Right lung (tissue), 5 donors: Measurements from ENCODE around the gene KCTD15. TPM values are rescaled to one million over a fixed set of nuclear protein-coding genes. Genes with fewer than 3 reads are reported as not detected.
A peak's percentile ranks its signal among the peaks of the same experiment; 100 is the strongest.

Experiments used
- DNase-seq, 2 donors: peaks; one replicate each; pipeline ENCODE4 v3.0.0-alpha.2; 2013
- polyA plus RNA-seq, 5 donors: library from polyadenylated mRNA; unstranded; fragments of 120-200 nt; gene quantifications; one replicate each; pipeline versions ENCODE4 v1.2.1 to v1.2.3, GENCODE V29; 2013; ENCODE audit warnings: inconsistent platforms in 1 of 5, low replicate concordance in 1 of 5; ENCODE audit not compliant: insufficient read length in 5 of 5, insufficient read depth in 1 of 5

The KCTD15 gene
- polyA plus RNA-seq, 5 donors = 53.1 to 83.9 (median 67.3) TPM

DNA sequence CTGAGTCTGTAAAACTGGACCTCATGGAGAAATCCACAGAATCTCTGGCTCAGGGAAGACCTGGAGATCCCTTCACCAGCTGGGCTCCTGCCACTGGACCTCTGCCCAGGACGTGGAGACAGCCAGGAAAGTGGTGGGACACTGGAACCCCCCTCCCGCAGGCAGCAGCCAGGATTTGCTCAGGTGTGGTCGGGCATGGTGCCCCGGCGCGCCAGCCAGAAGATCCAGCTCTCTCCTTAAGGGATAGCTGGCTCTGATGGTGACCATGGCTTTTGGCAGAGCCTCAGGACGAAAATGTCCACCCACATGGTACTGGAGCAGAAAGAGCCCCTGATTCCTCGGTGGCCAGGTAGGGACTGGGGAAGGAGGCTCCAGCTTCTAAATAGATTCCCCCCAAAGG, 26.6 kb upstream of the KCTD15 start:
- DNase-seq = no peak

DNA sequence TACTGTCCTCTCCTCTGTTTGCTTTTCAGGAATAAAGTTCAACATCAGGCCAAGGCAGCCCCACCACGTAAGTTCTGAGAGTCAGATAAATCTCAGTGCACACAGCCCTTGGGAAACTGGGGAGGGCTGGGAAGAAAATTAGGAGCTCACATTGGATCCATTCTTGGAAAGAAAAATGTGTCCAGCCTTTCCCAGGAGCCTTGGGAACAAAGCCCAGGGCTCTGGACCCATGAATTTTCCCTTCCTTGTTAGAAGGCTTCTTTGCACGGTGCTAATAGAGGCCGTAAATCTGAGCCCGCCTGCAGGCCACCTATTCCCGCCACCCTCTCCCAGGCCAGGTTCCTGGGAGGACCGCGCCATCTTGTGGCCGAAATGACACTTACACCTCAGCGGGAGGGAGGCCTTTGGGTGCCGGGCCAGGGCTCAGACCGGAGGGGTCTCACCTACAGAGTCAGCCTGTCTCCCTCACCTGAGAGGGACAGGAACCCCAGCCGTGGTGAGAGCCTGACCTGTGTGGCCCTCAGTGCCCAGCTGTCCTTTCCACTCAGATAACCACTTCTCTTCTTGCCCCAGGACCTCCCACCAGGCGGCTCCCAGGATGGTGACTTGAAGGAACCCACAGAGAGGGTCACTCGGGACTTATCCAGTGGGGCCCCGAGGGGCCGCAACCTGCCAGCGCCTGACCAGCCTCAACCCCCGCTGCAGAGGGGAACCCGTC, 25.1 kb upstream of the KCTD15 start:
- DNase-seq = peak in 1 of 2 donors; percentile 36

DNA sequence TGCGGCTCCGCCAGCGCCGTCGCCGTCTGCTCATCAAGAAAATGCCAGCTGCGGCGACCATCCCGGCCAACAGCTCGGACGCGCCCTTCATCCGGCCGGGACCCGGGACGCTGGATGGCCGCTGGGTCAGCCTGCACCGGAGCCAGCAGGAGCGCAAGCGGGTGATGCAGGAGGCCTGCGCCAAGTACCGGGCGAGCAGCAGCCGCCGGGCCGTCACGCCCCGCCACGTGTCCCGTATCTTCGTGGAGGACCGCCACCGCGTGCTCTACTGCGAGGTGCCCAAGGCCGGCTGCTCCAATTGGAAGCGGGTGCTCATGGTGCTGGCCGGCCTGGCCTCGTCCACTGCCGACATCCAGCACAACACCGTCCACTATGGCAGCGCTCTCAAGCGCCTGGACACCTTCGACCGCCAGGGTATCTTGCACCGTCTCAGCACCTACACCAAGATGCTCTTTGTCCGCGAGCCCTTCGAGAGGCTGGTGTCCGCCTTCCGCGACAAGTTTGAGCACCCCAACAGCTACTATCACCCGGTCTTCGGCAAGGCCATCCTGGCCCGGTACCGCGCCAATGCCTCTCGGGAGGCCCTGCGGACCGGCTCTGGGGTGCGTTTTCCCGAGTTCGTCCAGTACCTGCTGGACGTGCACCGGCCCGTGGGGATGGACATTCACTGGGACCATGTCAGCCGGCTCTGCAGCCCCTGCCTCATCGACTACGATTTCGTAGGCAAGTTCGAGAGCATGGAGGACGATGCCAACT, 24.4 kb upstream of the KCTD15 start:
- no peak for DNase-seq

DNA sequence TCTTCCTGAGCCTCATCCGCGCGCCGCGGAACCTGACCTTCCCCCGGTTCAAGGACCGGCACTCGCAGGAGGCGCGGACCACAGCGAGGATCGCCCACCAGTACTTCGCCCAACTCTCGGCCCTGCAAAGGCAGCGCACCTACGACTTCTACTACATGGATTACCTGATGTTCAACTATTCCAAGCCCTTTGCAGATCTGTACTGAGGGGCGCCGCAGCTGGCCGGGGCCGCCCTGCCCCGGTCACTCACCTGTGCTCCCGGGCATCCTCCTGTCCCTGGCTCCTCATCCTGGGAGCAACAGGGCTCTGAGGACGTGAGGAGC, 23.9 kb upstream of the KCTD15 start:
- DNase-seq = no peak

DNA sequence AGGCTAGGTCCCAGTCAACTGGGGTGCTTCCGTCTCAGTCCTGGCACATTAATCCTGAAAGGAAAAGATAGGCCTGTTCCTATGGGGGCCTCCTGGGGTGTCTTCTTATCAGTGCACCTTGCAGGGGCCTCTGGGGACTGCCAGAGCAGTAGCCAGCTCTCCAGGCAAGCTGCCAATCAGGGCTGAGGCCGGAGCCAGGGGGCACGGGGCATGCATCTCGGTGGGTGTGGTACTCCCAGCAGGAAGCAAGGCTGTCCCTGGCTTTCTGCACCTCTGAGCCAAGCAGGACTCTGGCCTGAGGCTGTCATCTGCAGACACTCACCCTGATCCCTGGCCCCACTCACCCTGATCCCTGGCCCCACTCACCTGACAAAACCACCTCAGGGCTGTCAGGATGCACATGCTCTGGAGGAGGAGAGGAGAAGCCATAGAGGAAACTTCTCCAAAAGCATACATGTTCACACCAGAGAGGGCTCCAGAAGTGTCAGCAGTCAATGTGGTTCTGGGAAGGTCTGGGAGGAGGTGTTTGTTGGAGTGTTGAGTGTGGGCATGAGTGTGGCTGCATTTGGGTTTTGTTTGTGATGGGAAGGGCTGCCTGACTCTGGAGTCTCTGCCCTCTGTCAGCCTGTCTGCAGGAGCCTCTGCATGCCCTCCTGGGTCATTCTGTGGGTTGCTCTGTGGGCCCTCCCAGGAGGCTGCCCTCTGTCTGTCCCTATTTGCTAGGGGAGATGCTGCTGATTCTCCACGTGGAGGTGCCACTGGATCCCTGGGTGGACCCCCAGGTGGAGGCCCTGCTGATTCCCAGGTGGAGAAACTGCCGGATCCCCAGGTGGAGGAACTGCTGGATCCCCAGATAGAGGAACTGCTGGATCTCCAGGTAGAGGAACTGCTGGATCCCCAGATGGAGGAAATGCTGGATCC, 22.7 kb upstream of the KCTD15 start:
- DNase-seq = no peak

DNA sequence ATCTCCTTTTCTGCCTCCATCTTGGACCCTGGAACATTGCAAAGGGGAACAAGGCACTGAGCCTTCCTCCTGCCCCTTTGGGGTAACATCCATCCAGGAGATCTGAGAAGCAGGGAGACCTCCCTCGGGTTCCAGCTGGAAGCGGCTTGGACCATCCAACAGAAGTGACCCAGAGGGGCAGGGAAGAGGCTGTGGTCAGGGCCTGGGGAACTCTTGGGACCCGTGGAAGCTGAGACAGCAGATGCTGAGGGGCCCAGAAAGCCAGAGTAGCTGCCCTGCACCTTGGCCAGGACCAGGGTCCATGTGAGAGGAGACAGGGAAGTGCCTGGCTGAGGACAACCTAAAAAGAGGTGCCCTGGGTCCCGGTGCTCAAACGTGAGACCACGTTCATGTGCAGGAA, 21.9 kb upstream of the KCTD15 start:
- DNase-seq = no peak

DNA sequence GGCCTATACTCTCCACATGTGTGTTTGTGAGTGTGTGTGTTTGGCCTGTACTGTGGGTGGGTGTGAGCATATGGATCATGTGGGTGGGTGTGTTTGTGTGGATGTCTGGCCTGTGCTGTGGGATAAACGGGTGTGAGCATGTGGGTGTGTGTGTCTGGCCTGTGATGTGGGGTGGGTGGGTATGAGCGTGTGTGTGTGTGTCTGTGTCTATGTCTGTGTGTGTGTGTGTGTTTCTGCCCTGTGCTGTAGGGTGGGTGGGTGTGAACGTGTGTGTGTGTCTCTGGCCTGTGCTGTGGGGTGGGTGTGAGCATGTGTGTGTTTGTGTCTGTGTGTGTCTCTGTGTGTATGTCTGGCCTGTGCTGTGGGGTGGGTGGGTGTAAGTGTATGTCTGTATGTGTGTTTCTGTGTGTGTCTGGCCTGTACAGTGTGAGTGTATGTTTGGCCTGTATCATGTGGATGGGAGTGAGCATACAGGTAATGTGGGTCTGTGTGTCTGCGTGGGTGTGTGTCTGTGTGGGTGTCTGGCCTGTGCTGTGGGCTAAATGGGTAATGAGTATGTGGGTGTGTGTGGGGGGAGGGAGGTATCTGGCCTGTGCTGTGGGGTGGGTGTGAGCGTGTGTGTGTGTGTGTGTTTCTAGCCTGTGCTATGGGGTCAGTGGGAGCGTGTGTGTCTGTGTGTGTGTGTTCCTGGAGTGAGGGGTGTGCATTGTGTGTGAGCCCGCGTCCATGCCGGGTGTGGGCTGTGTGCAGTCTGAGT, 20.8 kb upstream of the KCTD15 start:
- no peak for DNase-seq

DNA sequence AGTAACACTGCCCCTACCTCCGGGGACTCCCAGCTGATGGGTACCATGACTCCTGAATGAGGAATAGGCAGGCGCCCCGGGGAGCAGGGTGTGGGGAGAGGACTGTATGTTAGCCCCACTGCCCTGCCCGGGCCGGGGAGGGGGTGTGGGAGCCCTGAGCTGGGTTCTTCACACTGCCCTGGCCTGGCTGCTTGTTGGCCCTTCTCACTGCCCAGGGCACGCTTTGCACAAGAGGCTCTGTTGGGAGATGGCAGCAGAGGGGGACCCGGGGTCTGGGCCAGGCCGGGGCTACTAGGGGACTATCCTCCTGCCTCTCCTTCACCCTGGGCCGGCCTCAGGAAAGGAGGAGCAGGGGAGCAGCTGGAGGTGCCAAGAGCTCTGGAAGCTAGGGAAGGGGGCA, 19.3 kb upstream of the KCTD15 start:
- no peak for DNase-seq

DNA sequence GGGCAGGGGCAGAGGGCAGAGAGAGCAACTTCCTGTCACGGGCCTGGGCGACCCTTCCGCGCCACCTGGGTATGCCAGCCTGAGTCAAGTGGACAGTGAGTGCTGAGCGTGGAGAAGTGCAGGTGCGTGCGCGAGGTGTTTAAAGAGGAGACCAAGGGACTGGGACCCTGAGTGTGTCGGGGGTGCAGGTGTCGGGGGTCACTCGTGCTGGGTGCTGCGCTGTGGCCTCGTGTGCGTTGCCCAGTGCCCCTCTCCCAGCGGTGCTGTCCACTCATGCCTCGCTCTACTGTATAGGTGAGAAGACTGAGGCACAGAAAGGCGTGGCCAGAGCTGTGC, 18.9 kb upstream of the KCTD15 start:
- no peak for DNase-seq

DNA sequence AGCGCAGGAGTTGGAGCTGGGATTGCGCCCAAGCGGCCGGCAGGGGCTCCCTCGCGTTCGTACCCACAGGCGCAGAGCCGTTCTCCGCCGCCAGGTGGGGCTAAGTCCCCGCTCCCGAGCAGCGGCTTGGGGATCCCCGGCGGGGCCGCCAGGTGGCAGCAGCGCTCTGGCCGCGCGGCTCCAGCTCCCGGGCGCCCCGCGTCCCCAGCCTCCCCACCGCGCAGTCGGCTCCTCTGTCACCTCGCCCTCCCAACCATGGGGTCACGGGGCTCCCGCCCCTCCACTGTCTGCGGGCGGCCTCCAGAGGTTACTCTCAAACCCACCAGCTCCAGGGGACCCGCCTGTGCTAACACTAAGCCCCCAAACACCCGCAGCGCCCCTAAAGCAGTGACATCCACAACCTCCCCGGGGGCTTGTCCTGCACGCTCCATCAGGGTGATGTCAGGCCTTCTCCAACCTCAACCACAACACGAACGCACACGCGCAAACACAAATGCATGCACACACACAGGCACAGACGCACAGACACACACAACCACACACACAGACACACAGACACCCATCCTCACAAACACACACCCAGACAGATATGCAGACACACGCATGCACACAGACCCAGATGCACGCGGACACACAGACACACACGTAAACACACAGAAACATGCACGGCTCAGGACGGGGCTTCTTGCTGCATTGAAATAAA, 18.4 kb upstream of the KCTD15 start:
- DNase-seq = peak; percentile 74 to 81

DNA sequence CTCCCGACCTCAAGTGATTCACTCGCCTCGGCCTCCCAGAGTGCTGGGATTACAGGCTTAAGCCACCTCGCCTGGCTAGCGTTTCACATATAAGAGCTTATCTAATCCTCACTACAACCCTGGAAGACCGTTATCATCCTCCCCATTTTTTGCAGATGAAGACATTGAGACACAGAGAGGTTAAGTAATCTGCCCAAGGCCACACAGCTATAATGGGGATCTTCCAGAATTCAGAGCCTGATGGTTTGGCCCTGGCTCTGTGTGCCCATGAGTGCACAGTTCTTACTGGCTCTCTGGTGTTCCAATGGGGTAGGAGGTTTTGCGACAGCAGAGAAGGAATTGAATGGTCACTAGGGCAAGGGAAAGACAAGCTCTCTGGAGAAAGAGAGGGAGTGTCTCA, 16.8 kb upstream of the KCTD15 start:
- no peak for DNase-seq

DNA sequence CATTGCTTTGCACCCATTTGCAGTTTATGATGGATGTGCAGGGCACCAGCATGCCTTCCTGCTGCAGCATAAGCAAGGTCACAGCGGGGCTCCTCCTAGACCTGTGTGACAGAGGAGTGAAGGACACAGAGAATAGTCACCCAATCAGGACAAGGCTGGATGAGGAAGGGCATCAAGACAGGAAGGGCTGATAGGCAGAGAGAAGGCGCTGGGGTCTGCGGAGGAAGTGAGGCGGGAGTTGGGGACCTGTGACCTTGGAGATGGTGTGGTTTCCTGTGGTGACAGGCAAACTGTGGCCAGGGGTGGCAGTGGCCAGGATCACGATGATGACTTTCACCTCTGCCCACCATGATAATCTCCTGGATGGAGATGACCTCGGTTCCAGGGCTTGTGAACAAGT, 16.4 kb upstream of the KCTD15 start:
- DNase-seq = no peak

DNA sequence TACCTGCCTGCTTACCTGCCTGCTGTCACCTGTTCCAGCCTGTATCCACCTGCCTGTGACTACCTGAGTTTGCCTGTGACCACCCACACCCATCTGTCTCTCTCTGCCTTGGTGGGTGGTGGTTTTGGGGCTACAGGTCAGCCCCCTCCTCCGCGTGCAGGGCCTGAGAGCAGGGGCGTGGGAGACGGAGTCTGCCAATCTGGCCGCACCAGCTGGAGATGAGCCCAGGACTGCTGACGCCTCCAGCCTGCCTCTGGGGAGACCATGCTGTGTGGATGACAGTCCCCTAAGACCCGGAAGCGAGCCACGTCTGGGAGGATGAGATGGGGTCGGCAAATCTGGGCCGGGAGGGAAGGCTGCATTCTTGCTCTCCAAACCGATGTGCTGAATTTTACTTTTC, 15.9 kb upstream of the KCTD15 start:
- no peak for DNase-seq

DNA sequence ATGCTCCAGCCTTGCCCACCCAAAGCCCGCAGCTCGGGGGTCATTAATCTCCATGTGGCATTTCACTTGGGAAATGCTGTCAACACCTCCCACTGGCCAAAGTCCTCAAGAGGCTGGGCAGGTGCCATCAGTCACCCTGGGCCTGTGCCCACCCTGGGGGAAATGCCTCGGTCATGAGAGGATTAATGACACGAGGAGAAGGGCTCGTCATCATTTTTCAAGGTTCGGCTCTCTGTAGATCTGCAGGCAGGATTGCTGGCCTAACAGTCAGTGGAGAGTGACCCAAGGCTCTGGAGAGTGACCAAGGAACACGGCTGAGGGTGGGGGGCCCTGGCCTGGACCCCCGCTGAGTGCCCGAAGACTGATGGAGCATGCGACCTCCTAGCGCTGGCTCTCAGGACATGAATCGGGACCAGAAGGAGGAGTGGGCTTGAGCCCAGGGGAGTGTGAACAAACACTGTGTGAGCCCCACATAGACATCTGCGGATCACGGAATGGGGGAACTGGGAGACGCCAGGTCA, 15.2 kb upstream of the KCTD15 start:
- no peak for DNase-seq

DNA sequence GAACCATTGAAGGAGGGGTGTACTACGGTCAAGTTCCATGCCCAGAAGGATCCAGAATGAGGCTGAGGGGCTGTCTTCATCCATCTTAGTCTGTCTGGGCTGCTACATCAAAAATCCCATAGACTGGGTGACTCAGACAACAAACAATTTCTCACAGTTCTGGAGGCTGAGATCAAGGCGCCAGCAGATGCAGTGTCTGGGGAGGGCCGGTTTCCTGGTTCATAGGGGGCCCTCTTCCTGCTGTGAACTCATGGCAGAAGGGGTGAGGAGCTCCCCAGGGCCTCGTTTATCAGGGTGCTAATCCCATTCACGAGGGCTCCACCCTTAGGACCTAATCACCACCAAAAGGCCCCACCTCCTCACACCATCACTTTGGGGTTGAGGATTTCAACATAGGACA, 14.7 kb upstream of the KCTD15 start:
- DNase-seq = no peak

DNA sequence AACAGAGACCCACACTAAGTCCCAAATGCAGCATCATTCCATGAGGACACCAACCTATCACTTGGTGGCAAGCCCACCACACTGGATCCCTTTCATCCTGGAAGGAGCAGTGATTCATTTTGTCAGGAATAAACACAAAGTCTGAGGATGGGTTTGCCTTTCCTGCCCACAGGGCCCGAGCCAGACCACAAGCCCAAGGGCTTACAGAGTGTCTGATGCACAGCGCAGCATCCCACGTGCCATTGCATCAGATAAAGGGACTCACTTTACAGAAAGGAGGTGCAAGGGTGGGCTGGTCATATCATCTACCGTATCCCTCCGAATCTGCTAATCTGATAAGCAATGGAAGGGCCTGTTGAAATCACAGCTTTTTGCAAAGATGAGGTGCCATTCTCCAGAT, 12.2 kb upstream of the KCTD15 start:
- no peak for DNase-seq

DNA sequence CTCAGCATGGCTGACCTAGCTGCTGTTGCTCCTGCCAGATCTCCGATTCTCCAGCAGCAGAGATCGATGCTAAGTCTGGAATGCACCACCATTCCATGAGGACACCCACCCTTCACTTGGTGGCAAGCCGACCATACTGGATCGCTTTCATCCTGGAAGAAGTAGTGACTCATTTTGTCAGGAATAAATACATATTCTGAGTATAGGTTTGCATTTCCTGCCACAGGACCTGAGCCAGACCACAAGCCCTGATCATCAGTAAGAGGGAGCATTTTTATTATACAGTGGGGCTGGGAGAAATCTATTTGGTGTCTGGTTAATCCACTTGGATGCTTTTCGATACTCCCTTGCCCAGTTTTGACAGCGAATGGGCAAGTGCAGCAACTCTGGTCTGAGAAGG, 10.9 kb upstream of the KCTD15 start:
- no peak for DNase-seq

DNA sequence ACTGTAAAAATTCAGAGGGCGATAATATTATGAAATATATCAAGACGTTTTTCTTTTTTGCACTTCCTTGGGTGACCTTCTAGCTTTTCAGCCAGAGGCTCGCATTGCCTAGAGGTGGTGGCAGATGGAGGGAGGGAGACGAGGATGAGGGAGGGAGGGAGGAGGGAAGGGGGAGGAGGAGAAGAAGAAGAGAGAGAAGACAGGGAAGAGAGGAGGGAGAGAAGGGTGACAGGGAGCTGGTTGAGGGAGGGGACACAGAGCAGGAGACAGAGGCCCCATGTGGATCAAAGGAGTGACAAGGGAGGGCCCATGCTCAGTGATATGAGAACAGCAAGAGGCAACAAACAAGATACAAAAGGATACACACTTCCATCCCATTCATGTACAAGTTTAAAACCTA, 8.0 kb upstream of the KCTD15 start:
- no peak for DNase-seq

DNA sequence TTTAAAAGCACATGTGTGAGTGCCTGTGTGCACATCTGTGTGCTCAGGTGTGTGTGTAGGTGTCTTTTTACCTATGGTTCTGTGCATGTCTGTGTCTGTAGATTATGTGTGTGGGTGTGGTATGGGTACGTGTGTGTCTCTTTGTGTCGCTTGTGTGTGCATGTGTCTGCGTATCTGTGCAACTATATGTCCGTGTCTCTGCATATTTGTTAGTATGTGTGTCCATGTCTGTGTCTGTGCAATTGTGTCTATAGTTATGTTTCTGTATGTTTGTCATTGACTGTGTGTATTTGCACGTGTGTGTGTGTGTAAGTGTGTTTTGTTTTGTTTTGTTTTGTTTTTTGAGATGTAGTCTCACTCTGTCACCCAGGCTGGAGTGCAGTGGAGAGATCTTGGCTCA, 7.3 kb upstream of the KCTD15 start:
- no peak for DNase-seq

DNA sequence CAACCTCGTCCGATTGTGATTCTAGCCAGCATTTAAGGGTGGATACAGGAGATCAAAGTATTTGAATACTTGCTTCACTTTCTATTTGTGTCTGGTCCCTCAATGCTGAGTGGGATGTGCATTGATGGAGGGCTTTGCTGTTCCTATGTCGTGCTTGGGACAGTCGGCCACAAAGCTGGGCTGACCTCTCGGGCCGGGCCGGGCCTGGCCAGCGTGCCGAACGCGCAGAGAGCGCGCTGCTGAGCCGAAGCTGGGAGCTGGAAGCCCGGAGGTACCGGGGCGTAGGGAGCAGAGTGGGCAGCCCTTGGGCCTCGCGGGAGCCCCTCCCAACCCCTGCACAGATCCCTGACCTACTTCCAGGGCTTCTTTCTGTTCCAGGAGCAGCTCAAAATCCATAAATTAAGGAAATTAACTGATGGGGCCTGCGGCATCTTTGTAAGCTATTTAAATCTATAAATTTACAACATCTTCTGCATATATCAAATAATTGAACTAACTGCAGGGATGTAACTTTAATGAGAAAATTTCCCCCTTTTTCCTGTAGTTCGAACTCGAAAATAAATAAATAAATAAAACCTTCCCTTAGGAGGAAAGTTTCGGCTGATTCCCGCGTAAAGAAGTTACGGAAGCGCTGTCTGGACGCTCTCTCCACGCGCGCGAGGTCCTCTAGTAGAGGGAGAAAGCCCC, 1.8 kb upstream of the KCTD15 start:
- DNase-seq = peak in 1 of 2 donors; percentile 34
